MM.1S (cell line): ENCODE data around the gene TIMM44.

ENCODE experiments used
- EZH2 ChIP-seq: fragments of 300-600 bp; sonication (generic); optimal IDR thresholded peaks from 2 replicates; pipeline ENCODE3; 2017; ENCODE audit warnings: low read depth, mild to moderate bottlenecking, antibody characterized with exemption, low read length, mixed read lengths
- EZH2phosphoT487 ChIP-seq: fragments of 300-600 bp; sonication (generic); IDR thresholded peaks from 2 replicates; pipeline ENCODE4 v1.6.1; 2018; ENCODE audit warnings: antibody characterized with exemption, low read length
- TF ChIP-seq, protein P1 (sequence below): fragments of 300-600 bp; sonication (generic); IDR thresholded peaks from 2 replicates; pipeline ENCODE4 v1.5.1; 2016; ENCODE audit warnings: antibody characterized with exemption, low read length, mixed read lengths

DNA sequence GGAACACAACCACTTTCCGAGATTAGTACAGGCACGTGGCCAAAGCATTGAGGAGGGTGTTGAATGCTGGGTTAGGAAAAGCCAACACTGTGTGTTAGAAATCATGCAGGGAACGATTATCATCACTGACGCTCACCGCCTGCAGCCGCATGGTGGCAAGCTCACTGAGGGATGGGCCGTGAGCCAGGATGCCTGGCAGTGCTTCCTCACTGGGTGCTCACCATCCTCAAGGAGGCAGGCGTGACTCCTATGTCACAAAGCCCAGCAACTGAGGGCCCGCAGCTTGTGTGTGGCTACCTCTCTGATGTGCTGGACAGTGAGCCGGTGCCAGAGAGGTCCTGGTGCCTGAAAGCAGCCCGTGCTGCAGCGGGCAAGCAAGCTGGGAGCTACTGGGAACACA is 30.4 kb upstream of the TIMM44 start:
- TF ChIP-seq, protein P1, sequence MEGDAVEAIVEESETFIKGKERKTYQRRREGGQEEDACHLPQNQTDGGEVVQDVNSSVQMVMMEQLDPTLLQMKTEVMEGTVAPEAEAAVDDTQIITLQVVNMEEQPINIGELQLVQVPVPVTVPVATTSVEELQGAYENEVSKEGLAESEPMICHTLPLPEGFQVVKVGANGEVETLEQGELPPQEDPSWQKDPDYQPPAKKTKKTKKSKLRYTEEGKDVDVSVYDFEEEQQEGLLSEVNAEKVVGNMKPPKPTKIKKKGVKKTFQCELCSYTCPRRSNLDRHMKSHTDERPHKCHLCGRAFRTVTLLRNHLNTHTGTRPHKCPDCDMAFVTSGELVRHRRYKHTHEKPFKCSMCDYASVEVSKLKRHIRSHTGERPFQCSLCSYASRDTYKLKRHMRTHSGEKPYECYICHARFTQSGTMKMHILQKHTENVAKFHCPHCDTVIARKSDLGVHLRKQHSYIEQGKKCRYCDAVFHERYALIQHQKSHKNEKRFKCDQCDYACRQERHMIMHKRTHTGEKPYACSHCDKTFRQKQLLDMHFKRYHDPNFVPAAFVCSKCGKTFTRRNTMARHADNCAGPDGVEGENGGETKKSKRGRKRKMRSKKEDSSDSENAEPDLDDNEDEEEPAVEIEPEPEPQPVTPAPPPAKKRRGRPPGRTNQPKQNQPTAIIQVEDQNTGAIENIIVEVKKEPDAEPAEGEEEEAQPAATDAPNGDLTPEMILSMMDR: no peak
- TF ChIP-seq EZH2 (no peak), EZH2phosphoT487 (no peak)
